Measurements from ENCODE around the gene RPS6KA1.

RPS6KA1 gene

GRCh38 chr1:26535201-26535600 is 5.6 kb downstream of the RPS6KA1 start:
- TF ChIP-seq SIN3A (IDR thresholded peaks at IDR 0.05; ENCODE audit: borderline replicate concordance, insufficient read depth, low read length) (no peak), FOXP2 (optimal IDR thresholded peaks at IDR 0.05; ENCODE audit: borderline replicate concordance, extremely low read depth, extremely low read length, insufficient read depth) (no peak), TAF1 (IDR thresholded peaks at IDR 0.05; ENCODE audit: borderline replicate concordance, insufficient read depth, low read length) (no peak), POLR2AphosphoS5 (IDR thresholded peaks at IDR 0.05; ENCODE audit: low read depth, low read length) (no peak)
- TF ChIP-seq, protein P1, sequence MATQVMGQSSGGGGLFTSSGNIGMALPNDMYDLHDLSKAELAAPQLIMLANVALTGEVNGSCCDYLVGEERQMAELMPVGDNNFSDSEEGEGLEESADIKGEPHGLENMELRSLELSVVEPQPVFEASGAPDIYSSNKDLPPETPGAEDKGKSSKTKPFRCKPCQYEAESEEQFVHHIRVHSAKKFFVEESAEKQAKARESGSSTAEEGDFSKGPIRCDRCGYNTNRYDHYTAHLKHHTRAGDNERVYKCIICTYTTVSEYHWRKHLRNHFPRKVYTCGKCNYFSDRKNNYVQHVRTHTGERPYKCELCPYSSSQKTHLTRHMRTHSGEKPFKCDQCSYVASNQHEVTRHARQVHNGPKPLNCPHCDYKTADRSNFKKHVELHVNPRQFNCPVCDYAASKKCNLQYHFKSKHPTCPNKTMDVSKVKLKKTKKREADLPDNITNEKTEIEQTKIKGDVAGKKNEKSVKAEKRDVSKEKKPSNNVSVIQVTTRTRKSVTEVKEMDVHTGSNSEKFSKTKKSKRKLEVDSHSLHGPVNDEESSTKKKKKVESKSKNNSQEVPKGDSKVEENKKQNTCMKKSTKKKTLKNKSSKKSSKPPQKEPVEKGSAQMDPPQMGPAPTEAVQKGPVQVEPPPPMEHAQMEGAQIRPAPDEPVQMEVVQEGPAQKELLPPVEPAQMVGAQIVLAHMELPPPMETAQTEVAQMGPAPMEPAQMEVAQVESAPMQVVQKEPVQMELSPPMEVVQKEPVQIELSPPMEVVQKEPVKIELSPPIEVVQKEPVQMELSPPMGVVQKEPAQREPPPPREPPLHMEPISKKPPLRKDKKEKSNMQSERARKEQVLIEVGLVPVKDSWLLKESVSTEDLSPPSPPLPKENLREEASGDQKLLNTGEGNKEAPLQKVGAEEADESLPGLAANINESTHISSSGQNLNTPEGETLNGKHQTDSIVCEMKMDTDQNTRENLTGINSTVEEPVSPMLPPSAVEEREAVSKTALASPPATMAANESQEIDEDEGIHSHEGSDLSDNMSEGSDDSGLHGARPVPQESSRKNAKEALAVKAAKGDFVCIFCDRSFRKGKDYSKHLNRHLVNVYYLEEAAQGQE (IDR thresholded peaks at IDR 0.05; ENCODE audit: insufficient read depth in 1 of 2, low read depth in 2 of 2, low read length in 2 of 2), result no peak

DNA sequence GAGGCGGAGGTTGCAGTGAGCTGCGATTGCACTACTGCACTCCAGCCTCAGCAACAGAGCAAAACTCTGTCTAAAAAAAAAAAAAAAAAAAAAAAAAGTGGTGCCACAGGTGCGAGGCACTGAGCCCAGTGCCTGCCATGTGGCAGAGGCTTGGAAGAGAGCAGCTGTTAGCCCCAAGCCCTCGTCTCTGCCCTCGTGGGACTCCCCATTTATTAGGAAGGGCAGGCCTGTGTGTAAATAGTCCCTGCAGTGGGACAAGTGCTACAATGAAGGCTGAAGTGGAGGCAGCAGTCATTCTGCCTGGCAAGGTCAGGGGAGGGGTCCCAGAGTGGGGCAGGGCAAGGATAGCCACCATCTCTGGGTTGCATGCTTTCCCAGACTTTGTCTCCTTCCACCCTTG is 6.5 kb downstream of the RPS6KA1 start:
- TF ChIP-seq TAF1 (IDR thresholded peaks at IDR 0.05; ENCODE audit: borderline replicate concordance, insufficient read depth, low read length), result no peak
- no peak for TF ChIP-seq FOXP2 (optimal IDR thresholded peaks at IDR 0.05; ENCODE audit: borderline replicate concordance, extremely low read depth, extremely low read length, insufficient read depth)
- TF ChIP-seq, protein P1 (IDR thresholded peaks at IDR 0.05; ENCODE audit: insufficient read depth in 1 of 2, low read depth in 2 of 2, low read length in 2 of 2), result no peak
- no peak for TF ChIP-seq SIN3A (IDR thresholded peaks at IDR 0.05; ENCODE audit: borderline replicate concordance, insufficient read depth, low read length)
- no peak for TF ChIP-seq POLR2AphosphoS5 (IDR thresholded peaks at IDR 0.05; ENCODE audit: low read depth, low read length)

- TF ChIP-seq POLR2AphosphoS5 (IDR thresholded peaks at IDR 0.05; ENCODE audit: low read depth, low read length) (no peak), SIN3A (IDR thresholded peaks at IDR 0.05; ENCODE audit: borderline replicate concordance, insufficient read depth, low read length) (no peak), TAF1 (IDR thresholded peaks at IDR 0.05; ENCODE audit: borderline replicate concordance, insufficient read depth, low read length) (no peak), FOXP2 (optimal IDR thresholded peaks at IDR 0.05; ENCODE audit: borderline replicate concordance, extremely low read depth, extremely low read length, insufficient read depth) (no peak)
- TF ChIP-seq, protein P1 (IDR thresholded peaks at IDR 0.05; ENCODE audit: insufficient read depth in 1 of 2, low read depth in 2 of 2, low read length in 2 of 2), result no peak
These were observed 7.0 kb downstream of the RPS6KA1 start for GRCh38 chr1:26536521-26536920.

GRCh38 chr1:26537951-26538352 is 8.4 kb downstream of the RPS6KA1 start:
- no peak for TF ChIP-seq FOXP2 (optimal IDR thresholded peaks at IDR 0.05; ENCODE audit: borderline replicate concordance, extremely low read depth, extremely low read length, insufficient read depth)
- TF ChIP-seq POLR2AphosphoS5 (IDR thresholded peaks at IDR 0.05; ENCODE audit: low read depth, low read length), result no peak

DNA sequence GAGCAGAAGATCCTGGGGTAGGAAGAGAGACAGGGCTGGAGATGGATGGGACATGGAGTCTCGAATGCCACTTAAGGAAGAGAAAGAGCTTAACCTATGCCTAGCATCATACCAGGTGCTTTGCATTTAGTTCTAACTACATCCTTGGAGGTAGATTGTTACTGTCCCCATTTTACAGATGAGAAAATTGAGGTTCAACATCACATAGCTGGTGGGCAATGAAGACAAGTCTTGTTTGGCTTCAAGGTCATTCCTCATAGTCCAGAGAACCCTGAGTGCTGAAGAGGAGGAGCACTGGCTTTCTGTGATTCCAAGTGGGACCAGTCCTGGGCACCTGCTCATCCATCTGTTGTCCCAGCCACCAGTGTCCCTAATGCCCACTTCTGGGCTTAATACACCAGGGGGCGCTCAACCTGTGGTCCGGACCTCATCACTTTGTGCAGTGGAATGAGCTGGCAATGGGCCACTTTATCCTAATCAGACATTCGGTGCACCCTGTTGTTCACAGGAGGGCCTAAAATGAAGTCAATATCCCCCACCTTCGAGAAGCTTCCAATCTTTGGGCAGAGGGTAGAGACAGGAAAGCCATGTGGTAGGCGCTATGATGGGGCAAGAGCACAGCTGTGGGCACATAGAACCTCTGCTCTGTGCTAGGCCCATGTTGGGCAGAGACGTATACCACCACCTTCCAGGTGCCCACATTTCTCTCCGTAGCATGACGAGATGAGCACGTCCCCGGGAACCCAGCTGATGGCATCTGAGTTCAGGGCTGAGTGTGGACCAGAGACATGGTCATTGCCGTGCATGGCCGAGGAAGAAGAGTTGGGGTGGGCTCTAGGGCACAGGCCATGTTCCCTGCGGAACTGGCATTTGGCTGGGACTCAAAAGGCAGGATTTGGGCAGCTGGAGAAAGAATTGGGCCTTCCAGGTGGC is 9.2 kb downstream of the RPS6KA1 start:
- TF ChIP-seq POLR2AphosphoS5 (IDR thresholded peaks at IDR 0.05; ENCODE audit: low read depth, low read length) (no peak), SIN3A (IDR thresholded peaks at IDR 0.05; ENCODE audit: borderline replicate concordance, insufficient read depth, low read length) (no peak), TAF1 (IDR thresholded peaks at IDR 0.05; ENCODE audit: borderline replicate concordance, insufficient read depth, low read length) (no peak), FOXP2 (optimal IDR thresholded peaks at IDR 0.05; ENCODE audit: borderline replicate concordance, extremely low read depth, extremely low read length, insufficient read depth) (no peak)
- TF ChIP-seq, protein P1 (IDR thresholded peaks at IDR 0.05; ENCODE audit: insufficient read depth in 1 of 2, low read depth in 2 of 2, low read length in 2 of 2), result no peak
